HEK293 (cell line): ENCODE results near the gene UGT3A1.

ENCODE experiments used
- CTCF ChIA-PET: fragments of 350-600 bp; formaldehyde crosslinking; extraction: SDS; loops from one replicate; lab custom pipeline; 2021; ENCODE audit warnings: antibody characterized with exemption; lab: Yijun Ruan, JAX
- POLR2A ChIA-PET: fragments of 300-600 bp; formaldehyde crosslinking; extraction: SDS; loops from one replicate; lab custom pipeline; 2020; ENCODE audit warnings: antibody characterized with exemption, inconsistent platforms; lab: Yijun Ruan, JAX
- H3K27ac ChIP-seq: fragments of 200-500 bp; sonication (Bioruptor generic); 2 replicates; pipeline ENCODE4 v1.5.1; 2014; ENCODE audit warnings: low read depth, low read length, control low read depth, inconsistent platforms; ENCODE audit errors: extremely low read depth
- H3K36me3 ChIP-seq, 2 experiments: fragments of 200-500 bp in 1 of 2; sonication (Bioruptor generic) in 1 of 2; 1 replicate in 1 of 2; 2 replicates in 1 of 2; pipeline ENCODE4 v1.5.1; 2014 to 2017; ENCODE audit warnings: inconsistent platforms in 2 of 2, low read length in 2 of 2; ENCODE audit not compliant: control insufficient read depth in 2 of 2, insufficient read depth in 1 of 2
- H3K4me1 ChIP-seq: fragments of 200-500 bp; sonication (Bioruptor generic); 2 replicates; pipeline ENCODE4 v1.5.1; 2014; ENCODE audit warnings: mild to moderate bottlenecking, low read length, inconsistent platforms; ENCODE audit not compliant: control insufficient read depth, insufficient read depth
- H3K4me3 ChIP-seq: 2 replicates; pipeline ENCODE4 v1.5.1; 2011; ENCODE audit warnings: low read depth, mild to moderate bottlenecking, control low read depth, low read length, moderate library complexity
- H3K9me3 ChIP-seq: fragments of 200-500 bp; sonication (Bioruptor generic); 2 replicates; pipeline ENCODE4 v1.5.1; 2014; ENCODE audit warnings: low read depth, low read length, inconsistent platforms; ENCODE audit not compliant: control insufficient read depth, insufficient read depth
- SALL2 ChIP-seq: fragments of 450-650 bp; formaldehyde crosslinking; IDR thresholded peaks from 2 replicates; pipeline ENCODE4 v1.5.0; 2017; ENCODE audit warnings: missing biosample characterization, mild to moderate bottlenecking, missing genetic modification characterization, borderline replicate concordance
- TCF7L2 ChIP-seq: IDR thresholded peaks from 2 replicates; pipeline ENCODE4 v1.6.1; 2011; ENCODE audit warnings: low read depth, mild to moderate bottlenecking, inconsistent platforms, low read length, moderate library complexity, borderline replicate concordance
- ZBTB21 ChIP-seq: fragments of 450-650 bp; formaldehyde crosslinking; IDR thresholded peaks from 2 replicates; pipeline ENCODE4 v1.5.1; 2017; ENCODE audit warnings: missing biosample characterization, missing genetic modification characterization
- ZNF174 ChIP-seq: fragments of 450-650 bp; formaldehyde crosslinking; IDR thresholded peaks from 2 replicates; pipeline ENCODE4 v1.5.0; 2017; ENCODE audit warnings: missing biosample characterization, mild to moderate bottlenecking, missing genetic modification characterization
- ZNF2 ChIP-seq: fragments of 450-650 bp; formaldehyde crosslinking; IDR thresholded peaks from 2 replicates; pipeline ENCODE4 v1.5.1; 2016; ENCODE audit warnings: missing biosample characterization, missing genetic modification characterization
- ZNF433 ChIP-seq: fragments of 450-650 bp; formaldehyde crosslinking; IDR thresholded peaks from 2 replicates; pipeline ENCODE4 v1.5.1; 2016; ENCODE audit warnings: missing biosample characterization, missing genetic modification characterization, low read depth
- ZNF558 ChIP-seq: fragments of 450-650 bp; formaldehyde crosslinking; IDR thresholded peaks from 2 replicates; pipeline ENCODE4 v1.5.1; 2016; ENCODE audit warnings: missing biosample characterization, missing genetic modification characterization
- ZNF561 ChIP-seq: fragments of 450-650 bp; IDR thresholded peaks from 2 replicates; pipeline ENCODE4 v1.5.1; 2018; ENCODE audit warnings: missing biosample characterization, missing genetic modification characterization, borderline replicate concordance
- ZNF777 ChIP-seq: fragments of 450-650 bp; formaldehyde crosslinking; IDR thresholded peaks from 2 replicates; pipeline ENCODE4 v1.5.1; 2017; ENCODE audit warnings: missing biosample characterization, missing genetic modification characterization, borderline replicate concordance
- TF ChIP-seq, protein P1 (sequence below): fragments of 450-650 bp; formaldehyde crosslinking; IDR thresholded peaks from 2 replicates; pipeline ENCODE4 v1.5.1; 2016; ENCODE audit warnings: missing biosample characterization, missing genetic modification characterization
- TF ChIP-seq, protein P2 (sequence below): fragments of 450-650 bp; formaldehyde crosslinking; optimal IDR thresholded peaks from 2 replicates; pipeline ENCODE3; 2016; ENCODE audit warnings: missing biosample characterization, mild to moderate bottlenecking, missing genetic modification characterization
- TF ChIP-seq, protein P3 (sequence below): fragments of 450-650 bp; formaldehyde crosslinking; IDR thresholded peaks from 2 replicates; pipeline ENCODE4 v1.5.1; 2017; ENCODE audit warnings: missing biosample characterization, missing genetic modification characterization
- TF ChIP-seq, protein P4 (sequence below): fragments of 450-650 bp; formaldehyde crosslinking; IDR thresholded peaks from 2 replicates; pipeline ENCODE4 v1.5.1; 2016; ENCODE audit warnings: missing biosample characterization, missing genetic modification characterization
- TF ChIP-seq, protein P5 (sequence below): fragments of 450-650 bp; formaldehyde crosslinking; IDR thresholded peaks from 2 replicates; pipeline ENCODE4 v1.5.1; 2016; ENCODE audit warnings: missing biosample characterization, missing genetic modification characterization, low read depth

UGT3A1 gene

DNA sequence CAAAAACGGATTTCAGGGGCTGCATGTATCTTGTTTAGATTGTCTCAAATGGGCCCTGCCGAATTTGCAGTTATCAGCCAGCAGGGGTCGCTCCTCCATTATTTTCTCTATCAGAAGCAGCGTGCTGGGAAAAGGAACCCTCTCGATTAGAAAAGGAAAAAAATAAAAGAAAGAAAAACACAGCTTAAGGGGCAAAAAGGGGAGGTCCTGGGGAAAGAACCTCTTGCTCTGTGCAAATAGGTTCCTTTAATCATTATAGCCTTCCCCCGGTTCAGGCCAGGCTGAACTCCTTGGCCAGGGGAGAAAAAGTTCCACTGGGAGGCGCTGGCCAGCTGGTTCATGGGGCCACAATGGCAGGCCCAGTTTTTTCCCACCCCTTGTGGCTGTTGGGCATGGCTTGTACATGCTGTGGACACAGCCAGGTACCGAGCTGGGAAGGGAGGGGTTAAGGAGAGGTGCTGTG lies 27.8 kb downstream of the UGT3A1 start:
- Histone ChIP-seq H3K27ac (no peak overlapping the region), H3K36me3 (no peaks in the 10 kb centered on the region), H3K9me3 (no peaks in the 10 kb centered on the region; the same call in 1 of the 2 replicates), H3K4me3 (no peak overlapping the region), H3K4me1 (no peaks in the 10 kb centered on the region)
- ChIA-PET POLR2A (no interaction called here), CTCF (interaction anchor here (0.6 to 1.5 kb wide), 7 partner anchors 10 to 255 kb away, joined by 3 to 7 read pairs (median 3); partner anchors contain the start of gene CAPSL)
- TF ChIP-seq, protein P1, sequence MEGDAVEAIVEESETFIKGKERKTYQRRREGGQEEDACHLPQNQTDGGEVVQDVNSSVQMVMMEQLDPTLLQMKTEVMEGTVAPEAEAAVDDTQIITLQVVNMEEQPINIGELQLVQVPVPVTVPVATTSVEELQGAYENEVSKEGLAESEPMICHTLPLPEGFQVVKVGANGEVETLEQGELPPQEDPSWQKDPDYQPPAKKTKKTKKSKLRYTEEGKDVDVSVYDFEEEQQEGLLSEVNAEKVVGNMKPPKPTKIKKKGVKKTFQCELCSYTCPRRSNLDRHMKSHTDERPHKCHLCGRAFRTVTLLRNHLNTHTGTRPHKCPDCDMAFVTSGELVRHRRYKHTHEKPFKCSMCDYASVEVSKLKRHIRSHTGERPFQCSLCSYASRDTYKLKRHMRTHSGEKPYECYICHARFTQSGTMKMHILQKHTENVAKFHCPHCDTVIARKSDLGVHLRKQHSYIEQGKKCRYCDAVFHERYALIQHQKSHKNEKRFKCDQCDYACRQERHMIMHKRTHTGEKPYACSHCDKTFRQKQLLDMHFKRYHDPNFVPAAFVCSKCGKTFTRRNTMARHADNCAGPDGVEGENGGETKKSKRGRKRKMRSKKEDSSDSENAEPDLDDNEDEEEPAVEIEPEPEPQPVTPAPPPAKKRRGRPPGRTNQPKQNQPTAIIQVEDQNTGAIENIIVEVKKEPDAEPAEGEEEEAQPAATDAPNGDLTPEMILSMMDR (tag by site-specific recombination): peak; percentile 19; the same call in 1 of the 2 replicates
- TF ChIP-seq ZBTB21 (tag by site-specific recombination): no peak

DNA sequence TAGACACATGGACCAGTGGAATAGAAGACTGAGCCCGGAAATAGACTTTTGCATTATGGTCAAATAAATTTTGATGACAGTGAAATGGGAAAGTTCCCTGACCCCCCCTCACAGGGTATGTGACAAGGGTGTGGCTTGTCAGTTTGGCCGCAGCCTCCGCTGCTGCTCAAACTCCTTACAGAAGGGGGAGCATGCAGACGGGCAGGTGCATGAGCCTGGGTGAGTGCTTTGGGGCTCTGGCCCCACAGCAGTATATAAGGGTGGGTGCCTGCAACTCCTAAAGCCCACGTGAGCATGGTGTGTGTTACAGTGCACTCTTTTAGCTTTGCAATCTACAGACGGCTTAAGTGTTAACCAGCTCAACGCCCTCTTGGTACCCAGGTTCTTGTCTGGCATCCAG lies 30.9 kb downstream of the UGT3A1 start:
- H3K9me3 ChIP-seq: no peaks in the 10 kb centered on the region
- no peaks in the 10 kb centered on the region for H3K4me1 ChIP-seq
- ChIA-PET POLR2A (no interaction called here), CTCF (interaction anchor here (0.6 to 1.0 kb wide), 2 partner anchors 36 to 282 kb away, joined by 3 read pairs; partner anchors contain the start of gene NADK2)
- TF ChIP-seq ZNF777: no peak
- TF ChIP-seq, protein P2, sequence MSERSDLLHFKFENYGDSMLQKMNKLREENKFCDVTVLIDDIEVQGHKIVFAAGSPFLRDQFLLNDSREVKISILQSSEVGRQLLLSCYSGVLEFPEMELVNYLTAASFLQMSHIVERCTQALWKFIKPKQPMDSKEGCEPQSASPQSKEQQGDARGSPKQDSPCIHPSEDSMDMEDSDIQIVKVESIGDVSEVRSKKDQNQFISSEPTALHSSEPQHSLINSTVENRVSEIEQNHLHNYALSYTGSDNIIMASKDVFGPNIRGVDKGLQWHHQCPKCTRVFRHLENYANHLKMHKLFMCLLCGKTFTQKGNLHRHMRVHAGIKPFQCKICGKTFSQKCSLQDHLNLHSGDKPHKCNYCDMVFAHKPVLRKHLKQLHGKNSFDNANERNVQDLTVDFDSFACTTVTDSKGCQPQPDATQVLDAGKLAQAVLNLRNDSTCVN (tag by site-specific recombination): no peak
- TF ChIP-seq ZNF561 (tag by site-specific recombination): no peak
- no peaks in the 10 kb centered on the region for H3K36me3 ChIP-seq
- H3K4me3 ChIP-seq: no peak overlapping the region
- no peak overlapping the region for H3K27ac ChIP-seq

DNA sequence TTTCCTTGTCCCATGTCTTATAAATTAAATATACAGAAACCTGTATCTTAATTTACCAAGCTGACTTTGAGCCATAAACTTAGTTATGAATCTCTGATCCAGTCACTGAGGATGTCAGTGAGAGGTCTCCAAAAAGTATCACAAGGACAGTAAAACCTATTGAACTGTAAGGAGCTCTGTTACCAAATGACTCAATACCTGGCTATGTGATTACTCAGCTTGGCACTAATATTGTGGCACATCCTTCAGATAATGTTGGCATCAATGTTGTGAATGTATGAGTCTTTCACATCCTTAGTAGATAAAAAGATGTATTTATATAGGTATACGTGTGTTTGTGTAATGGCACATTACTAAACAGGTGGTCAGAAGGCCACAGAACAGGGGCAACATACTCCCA lies 34.8 kb downstream of the UGT3A1 start:
- ChIA-PET POLR2A (no interaction called here), CTCF (interaction anchor here (0.5 to 1.2 kb wide), 4 partner anchors 14 to 139 kb away, joined by 3 read pairs; partner anchors contain the start of gene CAPSL)
- Histone ChIP-seq H3K4me3 (no peak overlapping the region), H3K4me1 (no peaks in the 10 kb centered on the region), H3K27ac (no peak overlapping the region), H3K9me3 (no peaks in the 10 kb centered on the region), H3K36me3 (no peaks in the 10 kb centered on the region)
- TF ChIP-seq ZNF558 (tag by site-specific recombination): no peak

DNA sequence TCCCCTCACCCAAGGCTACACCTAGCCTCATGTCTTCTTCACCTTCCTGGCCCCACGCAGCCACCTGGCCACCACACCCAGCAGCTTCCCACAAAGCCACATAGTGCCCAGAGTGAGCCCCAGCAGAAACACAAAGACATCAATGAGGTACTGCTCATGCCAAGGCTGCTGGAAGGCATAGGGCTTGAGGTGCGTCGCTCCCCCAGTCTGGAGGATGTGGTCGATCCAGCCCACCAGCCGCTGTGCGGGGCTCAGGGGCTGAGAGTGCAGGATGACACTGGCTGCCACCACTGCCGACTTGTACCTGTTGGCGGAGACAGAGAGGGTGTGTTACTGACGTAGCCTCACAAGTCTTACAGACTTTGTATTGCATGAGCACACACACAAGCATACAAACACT lies 37.0 kb downstream of the UGT3A1 start:
- ChIA-PET POLR2A (no interaction called here), CTCF (no interaction called here)
- Histone ChIP-seq H3K9me3 (no peaks in the 10 kb centered on the region), H3K27ac (no peak overlapping the region), H3K4me1 (no peaks in the 10 kb centered on the region), H3K36me3 (no peaks in the 10 kb centered on the region), H3K4me3 (no peak overlapping the region)
- TF ChIP-seq, protein P3, sequence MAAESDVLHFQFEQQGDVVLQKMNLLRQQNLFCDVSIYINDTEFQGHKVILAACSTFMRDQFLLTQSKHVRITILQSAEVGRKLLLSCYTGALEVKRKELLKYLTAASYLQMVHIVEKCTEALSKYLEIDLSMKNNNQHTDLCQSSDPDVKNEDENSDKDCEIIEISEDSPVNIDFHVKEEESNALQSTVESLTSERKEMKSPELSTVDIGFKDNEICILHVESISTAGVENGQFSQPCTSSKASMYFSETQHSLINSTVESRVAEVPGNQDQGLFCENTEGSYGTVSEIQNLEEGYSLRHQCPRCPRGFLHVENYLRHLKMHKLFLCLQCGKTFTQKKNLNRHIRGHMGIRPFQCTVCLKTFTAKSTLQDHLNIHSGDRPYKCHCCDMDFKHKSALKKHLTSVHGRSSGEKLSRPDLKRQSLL (tag by site-specific recombination): no peak
- TF ChIP-seq, protein P4, sequence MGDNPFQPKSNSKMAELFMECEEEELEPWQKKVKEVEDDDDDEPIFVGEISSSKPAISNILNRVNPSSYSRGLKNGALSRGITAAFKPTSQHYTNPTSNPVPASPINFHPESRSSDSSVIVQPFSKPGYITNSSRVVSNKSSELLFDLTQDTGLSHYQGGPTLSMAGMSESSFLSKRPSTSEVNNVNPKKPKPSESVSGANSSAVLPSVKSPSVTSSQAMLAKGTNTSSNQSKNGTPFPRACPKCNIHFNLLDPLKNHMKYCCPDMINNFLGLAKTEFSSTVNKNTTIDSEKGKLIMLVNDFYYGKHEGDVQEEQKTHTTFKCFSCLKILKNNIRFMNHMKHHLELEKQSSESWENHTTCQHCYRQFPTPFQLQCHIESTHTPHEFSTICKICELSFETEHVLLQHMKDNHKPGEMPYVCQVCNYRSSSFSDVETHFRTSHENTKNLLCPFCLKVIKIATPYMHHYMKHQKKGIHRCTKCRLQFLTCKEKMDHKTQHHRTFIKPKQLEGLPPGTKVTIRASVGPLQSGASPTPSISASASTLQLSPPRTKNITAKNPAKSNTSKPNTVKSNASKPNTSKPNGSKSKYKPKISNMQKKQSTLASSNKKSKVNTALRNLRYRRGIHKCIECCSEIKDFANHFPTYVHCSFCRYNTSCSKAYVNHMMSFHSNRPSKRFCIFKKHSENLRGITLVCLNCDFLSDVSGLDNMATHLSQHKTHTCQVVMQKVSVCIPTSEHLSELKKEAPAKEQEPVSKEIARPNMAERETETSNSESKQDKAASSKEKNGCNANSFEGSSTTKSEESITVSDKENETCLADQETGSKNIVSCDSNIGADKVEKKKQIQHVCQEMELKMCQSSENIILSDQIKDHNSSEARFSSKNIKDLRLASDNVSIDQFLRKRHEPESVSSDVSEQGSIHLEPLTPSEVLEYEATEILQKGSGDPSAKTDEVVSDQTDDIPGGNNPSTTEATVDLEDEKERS: no peak
- TF ChIP-seq SALL2 (no peak), TCF7L2 (no peak), ZNF2 (tag by site-specific recombination) (no peak), ZNF174 (tag by site-specific recombination) (no peak), ZNF433 (no peak)
- TF ChIP-seq, protein P5, sequence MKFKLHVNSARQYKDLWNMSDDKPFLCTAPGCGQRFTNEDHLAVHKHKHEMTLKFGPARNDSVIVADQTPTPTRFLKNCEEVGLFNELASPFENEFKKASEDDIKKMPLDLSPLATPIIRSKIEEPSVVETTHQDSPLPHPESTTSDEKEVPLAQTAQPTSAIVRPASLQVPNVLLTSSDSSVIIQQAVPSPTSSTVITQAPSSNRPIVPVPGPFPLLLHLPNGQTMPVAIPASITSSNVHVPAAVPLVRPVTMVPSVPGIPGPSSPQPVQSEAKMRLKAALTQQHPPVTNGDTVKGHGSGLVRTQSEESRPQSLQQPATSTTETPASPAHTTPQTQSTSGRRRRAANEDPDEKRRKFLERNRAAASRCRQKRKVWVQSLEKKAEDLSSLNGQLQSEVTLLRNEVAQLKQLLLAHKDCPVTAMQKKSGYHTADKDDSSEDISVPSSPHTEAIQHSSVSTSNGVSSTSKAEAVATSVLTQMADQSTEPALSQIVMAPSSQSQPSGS: no peak
